ENCODE measurements around the gene JAZF1.

The JAZF1 gene

GRCh38 chr7:27843584-27844305 is 336.9 kb downstream of the JAZF1 start:
- TF ChIP-seq CTCF (IDR thresholded peaks at IDR 0.05) (no peak), ZFX (IDR thresholded peaks at IDR 0.05; ENCODE audit: borderline replicate concordance) (no peak)

GRCh38 chr7:27842851-27843250 is 337.7 kb downstream of the JAZF1 start:
- TF ChIP-seq CTCF (IDR thresholded peaks at IDR 0.05): no peak
- TF ChIP-seq ZFX (IDR thresholded peaks at IDR 0.05; ENCODE audit: borderline replicate concordance): no peak
- H3K27ac ChIP-seq: no peak overlapping the region

More at GRCh38 chr7:27843584-27844305, 336.9 kb downstream of the JAZF1 start:
- H3K27ac ChIP-seq: no peak overlapping the region

GRCh38 chr7:27842094-27842692 is 338.4 kb downstream of the JAZF1 start:
- no peak overlapping the region for H3K27ac ChIP-seq
- no peak for TF ChIP-seq CTCF (IDR thresholded peaks at IDR 0.05)
- no peak for TF ChIP-seq ZFX (IDR thresholded peaks at IDR 0.05; ENCODE audit: borderline replicate concordance)

GRCh38 chr7:27840760-27841364 is 339.7 kb downstream of the JAZF1 start:
- TF ChIP-seq ZFX (IDR thresholded peaks at IDR 0.05; ENCODE audit: borderline replicate concordance): no peak
- no peak for TF ChIP-seq CTCF (IDR thresholded peaks at IDR 0.05)
- no peak overlapping the region for H3K27ac ChIP-seq

- TF ChIP-seq ZFX (IDR thresholded peaks at IDR 0.05; ENCODE audit: borderline replicate concordance): no peak
- no peak overlapping the region for H3K27ac ChIP-seq
Measured at GRCh38 chr7:27840313-27840712, 340.3 kb downstream of the JAZF1 start.

- no peak overlapping the region for H3K27ac ChIP-seq
- no peak for TF ChIP-seq ZFX (IDR thresholded peaks at IDR 0.05; ENCODE audit: borderline replicate concordance)
- TF ChIP-seq CTCF (IDR thresholded peaks at IDR 0.05): no peak
Measured at GRCh38 chr7:27839099-27839498, 341.5 kb downstream of the JAZF1 start.

- TF ChIP-seq ZFX (IDR thresholded peaks at IDR 0.05; ENCODE audit: borderline replicate concordance): no peak
- H3K27ac ChIP-seq: no peak overlapping the region
Measured at GRCh38 chr7:27836536-27836935, 344.1 kb downstream of the JAZF1 start.

GRCh38 chr7:27835376-27835775 is 345.2 kb downstream of the JAZF1 start:
- TF ChIP-seq CTCF (IDR thresholded peaks at IDR 0.05) (no peak), ZFX (IDR thresholded peaks at IDR 0.05; ENCODE audit: borderline replicate concordance) (no peak)
- H3K27ac ChIP-seq: no peak overlapping the region

Data from 22Rv1 (cell line).